Liver (tissue), 9 donors: Measurements from ENCODE around the gene ABCA13. TPM values are rescaled to one million over a fixed set of nuclear protein-coding genes. Genes with fewer than 3 reads are reported as not detected.

ENCODE experiments used
- DNase-seq: peaks from one replicate; pipeline ENCODE4 v3.0.0-alpha.2; 2017; ENCODE audit warnings: low spot score
- H3K27ac ChIP-seq, 2 donors: one replicate each; pipeline ENCODE4 v1.7.0; 2013; ENCODE audit warnings: inconsistent platforms in 2 of 2, low read length in 2 of 2, control low read depth in 1 of 2, low read depth in 1 of 2, mild to moderate bottlenecking in 1 of 2
- H3K27me3 ChIP-seq, 4 donors: one replicate each; pipeline versions ENCODE4 v1.6.1 to v1.7.0; 2013; ENCODE audit warnings: low read length in 3 of 4, inconsistent platforms in 1 of 4, mild to moderate bottlenecking in 1 of 4, moderate library complexity in 1 of 4; ENCODE audit not compliant: control insufficient read depth in 4 of 4, insufficient read depth in 4 of 4
- H3K36me3 ChIP-seq, 4 donors: one replicate each; pipeline versions ENCODE4 v1.6.1 to v1.7.0; 2013; ENCODE audit warnings: low read length in 3 of 4, mild to moderate bottlenecking in 3 of 4, low read depth in 1 of 4, moderate library complexity in 1 of 4; ENCODE audit not compliant: control insufficient read depth in 4 of 4, insufficient read depth in 3 of 4
- H3K4me1 ChIP-seq, 4 donors: one replicate each; pipeline versions ENCODE4 v1.6.1 to v1.7.0; 2013; ENCODE audit warnings: low read length in 3 of 4, mild to moderate bottlenecking in 3 of 4, moderate library complexity in 1 of 4; ENCODE audit not compliant: control insufficient read depth in 4 of 4, insufficient read depth in 4 of 4
- H3K4me3 ChIP-seq, 3 donors: one replicate each; pipeline versions ENCODE4 v1.6.1 to v1.7.0; 2013; ENCODE audit warnings: low read length in 3 of 3, control low read depth in 1 of 3, low read depth in 1 of 3, mild to moderate bottlenecking in 1 of 3
- H3K9ac ChIP-seq, 2 donors: one replicate each; pipeline ENCODE4 v1.7.0; 2013; ENCODE audit warnings: low read length in 2 of 2, mild to moderate bottlenecking in 2 of 2, moderate library complexity in 2 of 2, control low read depth in 1 of 2, low read depth in 1 of 2
- H3K9me3 ChIP-seq, 4 donors: one replicate each; pipeline versions ENCODE4 v1.6.1 to v1.7.0; 2013; ENCODE audit warnings: low read length in 3 of 4; ENCODE audit not compliant: control insufficient read depth in 4 of 4
- ATF3 ChIP-seq: IDR thresholded peaks from 2 replicates; pipeline ENCODE4 v1.6.1; 2016; ENCODE audit warnings: antibody characterized with exemption
- FOXA1 ChIP-seq: IDR thresholded peaks from 2 replicates; pipeline ENCODE4 v1.6.1; 2016; ENCODE audit warnings: antibody characterized with exemption
- GABPA ChIP-seq, 2 donors: IDR thresholded peaks in 1 of 2; conservative IDR thresholded peaks in 1 of 2; 2 replicates each; pipeline ENCODE4 v1.6.1; 2016; ENCODE audit warnings: antibody characterized with exemption in 2 of 2, mild to moderate bottlenecking in 1 of 2, moderate library complexity in 1 of 2
- HNF4G ChIP-seq: IDR thresholded peaks from 2 replicates; pipeline ENCODE4 v1.6.1; 2016; ENCODE audit warnings: antibody characterized with exemption
- JUND ChIP-seq, 2 donors: IDR thresholded peaks; 2 replicates each; pipeline ENCODE4 v1.6.1; 2016; ENCODE audit warnings: antibody characterized with exemption in 2 of 2
- MAX ChIP-seq: IDR thresholded peaks from 2 replicates; pipeline ENCODE4 v1.6.1; 2016; ENCODE audit warnings: antibody characterized with exemption
- NR2F2 ChIP-seq: IDR thresholded peaks from 2 replicates; pipeline ENCODE4 v1.6.1; 2016; ENCODE audit warnings: antibody characterized with exemption
- RAD21 ChIP-seq, 2 donors: IDR thresholded peaks; 2 replicates each; pipeline ENCODE4 v1.6.1; 2016; ENCODE audit warnings: antibody characterized with exemption in 2 of 2, mild to moderate bottlenecking in 2 of 2
- REST ChIP-seq: IDR thresholded peaks from 2 replicates; pipeline ENCODE4 v1.6.1; 2016; ENCODE audit warnings: antibody characterized with exemption, mild to moderate bottlenecking
- RXRA ChIP-seq, 2 donors: IDR thresholded peaks; 2 replicates each; pipeline ENCODE4 v1.6.1; 2017 to 2018; ENCODE audit warnings: antibody characterized with exemption in 2 of 2, mild to moderate bottlenecking in 1 of 2
- TAF1 ChIP-seq: conservative IDR thresholded peaks from 2 replicates; pipeline ENCODE4 v1.6.1; 2016; ENCODE audit warnings: antibody characterized with exemption, mild to moderate bottlenecking
- ZBTB33 ChIP-seq: IDR thresholded peaks from 2 replicates; pipeline ENCODE4 v1.6.1; 2016; ENCODE audit warnings: antibody characterized with exemption
- WGBS: extraction: QIAGEN DNeasy Blood & Tissue Kit; methylation state at CpG from one replicate; pipeline ENCODE4 v1.1.7; 2013; 5-methylcytosine and 5-hydroxymethylcytosine counted together
- polyA plus RNA-seq, 2 donors: library from polyadenylated mRNA; stranded (reverse) in 1 of 2; unstranded in 1 of 2; fragments of 200-250 nt in 1 of 2; fragments of >200 nt in 1 of 2; fragmentation: Nextera tagmentation in 1 of 2; extraction: Ambion mirVana in 1 of 2; gene quantifications; one replicate each; pipeline versions ENCODE4 v1.2.1 to v1.2.3, GENCODE V29; 2013 to 2015
- total RNA-seq, 2 donors: library from RNA; depleted of rRNA; stranded (reverse); fragments of >200 nt; gene quantifications; one replicate each; pipeline ENCODE4 v1.2.3, GENCODE V29; 2014
- donor health status: healthy.
- donor health status: healthy.
- donor health status: healthy.
- donor health status: healthy.
- donor health status: healthy.

Gene ABCA13
- total and polyA plus RNA-seq, 4 donors = 0.22 to 1.0 (median 0.66) TPM

GRCh38 chr7:48471196-48471595 lies 299.9 kb downstream of the ABCA13 start:
- Histone ChIP-seq H3K4me1 (no peaks in the 10 kb centered on the region), H3K27me3 (no peaks in the 10 kb centered on the region), H3K9ac (no peak overlapping the region), H3K27ac (no peak overlapping the region), H3K4me3 (no peak overlapping the region), H3K9me3 (peaks cover 0 to 1% (median 0%) of the 10 kb centered on the region in 4 donors), H3K36me3 (no peaks in the 10 kb centered on the region)
- DNase-seq = no peak
- TF ChIP-seq REST = no peak
- no peak for TF ChIP-seq GABPA (IDR thresholded peaks at IDR 0.05 in 1 of 2, conservative IDR thresholded peaks at IDR 0.05 in 1 of 2)
- no peak for TF ChIP-seq FOXA1
- no peak for TF ChIP-seq TAF1
- TF ChIP-seq JUND (IDR thresholded peaks at IDR 0.05) = no peak
- TF ChIP-seq NR2F2 = no peak
- TF ChIP-seq ATF3 = no peak
- TF ChIP-seq RAD21 (IDR thresholded peaks at IDR 0.05) = no peak
- 57% methylated on average over 5 of the region's 5 CpGs for WGBS

- no peaks in the 10 kb centered on the region for H3K27me3 ChIP-seq
- no peaks in the 10 kb centered on the region for H3K4me1 ChIP-seq
- no peak overlapping the region for H3K9ac ChIP-seq
- no peaks in the 10 kb centered on the region for H3K36me3 ChIP-seq
- WGBS = 74% methylated on average over 4 of the region's 4 CpGs
- H3K4me3 ChIP-seq = no peak overlapping the region
- TF ChIP-seq GABPA (IDR thresholded peaks at IDR 0.05 in 1 of 2, conservative IDR thresholded peaks at IDR 0.05 in 1 of 2) (no peak), REST (no peak), MAX (no peak), NR2F2 (no peak), RXRA (IDR thresholded peaks at IDR 0.05) (no peak), FOXA1 (no peak), HNF4G (no peak), ZBTB33 (no peak)
- DNase-seq = no peak
- H3K27ac ChIP-seq = no peak overlapping the region
- H3K9me3 ChIP-seq = peaks cover 0 to 1% (median 0%) of the 10 kb centered on the region in 4 donors
Observed at GRCh38 chr7:48472640-48473039, 301.4 kb downstream of the ABCA13 start.
